ENCODE measurements around the gene CTNNA2. TPM values are rescaled to one million over a fixed set of nuclear protein-coding genes. Genes with fewer than 3 reads are reported as not detected.

CTNNA2 gene
- total RNA-seq, 2 donors from 2014 or later = not detected

- TF ChIP-seq, protein P1, sequence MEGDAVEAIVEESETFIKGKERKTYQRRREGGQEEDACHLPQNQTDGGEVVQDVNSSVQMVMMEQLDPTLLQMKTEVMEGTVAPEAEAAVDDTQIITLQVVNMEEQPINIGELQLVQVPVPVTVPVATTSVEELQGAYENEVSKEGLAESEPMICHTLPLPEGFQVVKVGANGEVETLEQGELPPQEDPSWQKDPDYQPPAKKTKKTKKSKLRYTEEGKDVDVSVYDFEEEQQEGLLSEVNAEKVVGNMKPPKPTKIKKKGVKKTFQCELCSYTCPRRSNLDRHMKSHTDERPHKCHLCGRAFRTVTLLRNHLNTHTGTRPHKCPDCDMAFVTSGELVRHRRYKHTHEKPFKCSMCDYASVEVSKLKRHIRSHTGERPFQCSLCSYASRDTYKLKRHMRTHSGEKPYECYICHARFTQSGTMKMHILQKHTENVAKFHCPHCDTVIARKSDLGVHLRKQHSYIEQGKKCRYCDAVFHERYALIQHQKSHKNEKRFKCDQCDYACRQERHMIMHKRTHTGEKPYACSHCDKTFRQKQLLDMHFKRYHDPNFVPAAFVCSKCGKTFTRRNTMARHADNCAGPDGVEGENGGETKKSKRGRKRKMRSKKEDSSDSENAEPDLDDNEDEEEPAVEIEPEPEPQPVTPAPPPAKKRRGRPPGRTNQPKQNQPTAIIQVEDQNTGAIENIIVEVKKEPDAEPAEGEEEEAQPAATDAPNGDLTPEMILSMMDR (IDR thresholded peaks at IDR 0.05) = no peak
- Histone ChIP-seq H3K27ac (no peak overlapping the region), H3K9me3 (no peaks in the 10 kb centered on the region), H3K4me3 (no peak overlapping the region), H3K4me1 (no peaks in the 10 kb centered on the region), H3K36me3 (no peaks in the 10 kb centered on the region), H3K27me3 (no peaks in the 10 kb centered on the region)
- DNase-seq (ENCODE audit: low spot score) = no peak
Observed at GRCh38 chr2:80363330-80363729, 850.5 kb downstream of the CTNNA2 start.

GRCh38 chr2:80363791-80364349, 851.0 kb downstream of the CTNNA2 start:
- DNase-seq (ENCODE audit: low spot score) = no peak

GRCh38 chr2:80364524-80365212, 851.8 kb downstream of the CTNNA2 start:
- no peaks in the 10 kb centered on the region for H3K36me3 ChIP-seq
- no peaks in the 10 kb centered on the region for H3K27me3 ChIP-seq
- DNase-seq (ENCODE audit: low spot score) = no peak
- no peaks in the 10 kb centered on the region for H3K4me1 ChIP-seq
- no peaks in the 10 kb centered on the region for H3K9me3 ChIP-seq
- TF ChIP-seq, protein P1 (IDR thresholded peaks at IDR 0.05) = no peak
- H3K27ac ChIP-seq = no peak overlapping the region
- no peak overlapping the region for H3K4me3 ChIP-seq

More at GRCh38 chr2:80363791-80364349, 851.0 kb downstream of the CTNNA2 start:
- Histone ChIP-seq H3K27me3 (no peaks in the 10 kb centered on the region), H3K4me3 (no peak overlapping the region), H3K9me3 (no peaks in the 10 kb centered on the region), H3K27ac (no peak overlapping the region), H3K4me1 (no peaks in the 10 kb centered on the region), H3K36me3 (no peaks in the 10 kb centered on the region)
- TF ChIP-seq, protein P1 (IDR thresholded peaks at IDR 0.05) = no peak

DNA sequence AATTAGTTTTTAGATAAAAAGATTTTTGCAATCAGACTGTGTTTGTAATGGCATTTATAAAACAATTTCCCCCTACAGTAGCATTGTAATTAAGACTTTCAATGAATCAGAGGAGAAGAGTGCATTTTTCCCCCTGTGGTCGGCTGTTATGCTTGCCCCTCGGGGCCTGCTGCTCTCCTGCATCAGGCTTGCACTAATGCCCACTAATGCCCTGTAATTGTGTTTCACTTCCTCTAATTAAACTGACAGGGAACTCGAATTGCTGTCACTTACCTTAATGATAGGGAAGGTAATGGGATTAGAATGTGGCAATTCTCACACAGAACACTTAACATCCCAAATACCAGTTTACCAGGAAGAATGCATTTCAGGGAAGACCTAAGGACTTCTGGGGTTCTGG, 852.9 kb downstream of the CTNNA2 start:
- no peak overlapping the region for H3K4me3 ChIP-seq
- no peaks in the 10 kb centered on the region for H3K27me3 ChIP-seq
- H3K9me3 ChIP-seq = no peaks in the 10 kb centered on the region
- TF ChIP-seq, protein P1 (IDR thresholded peaks at IDR 0.05) = no peak
- no peak for DNase-seq (ENCODE audit: low spot score)
- no peaks in the 10 kb centered on the region for H3K36me3 ChIP-seq
- no peak overlapping the region for H3K27ac ChIP-seq
- H3K4me1 ChIP-seq = no peaks in the 10 kb centered on the region

DNA sequence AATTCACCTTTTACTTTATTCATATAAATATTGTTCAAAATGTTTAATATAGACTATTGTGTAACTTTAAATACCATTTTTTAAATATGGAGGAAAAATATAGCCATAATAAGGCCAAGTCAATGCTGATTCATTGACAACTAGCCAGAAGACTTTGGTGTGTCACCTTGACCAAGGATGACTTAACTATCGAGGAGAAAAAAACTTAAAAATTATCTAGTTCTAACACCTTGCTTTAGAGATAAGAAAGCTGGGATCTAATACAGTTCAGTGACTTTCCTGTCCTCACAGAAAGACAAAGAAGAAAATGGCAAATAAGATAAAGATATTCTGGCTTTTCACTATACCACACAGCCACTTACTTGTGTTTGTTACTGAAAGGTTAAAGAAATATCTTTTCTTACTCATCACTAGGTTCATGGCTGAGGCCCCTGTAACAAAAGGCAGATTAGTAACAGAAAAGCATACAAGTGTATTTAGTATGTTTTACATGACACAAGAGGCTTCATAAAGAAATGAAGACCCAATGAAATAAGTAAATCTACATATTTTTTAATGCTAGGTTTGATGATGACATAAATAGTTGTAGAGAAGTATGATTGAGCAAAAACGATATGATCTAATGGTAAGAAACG, 857.6 kb downstream of the CTNNA2 start:
- Histone ChIP-seq H3K4me3 (no peak overlapping the region), H3K27ac (no peak overlapping the region), H3K36me3 (no peaks in the 10 kb centered on the region), H3K27me3 (no peaks in the 10 kb centered on the region), H3K4me1 (no peaks in the 10 kb centered on the region), H3K9me3 (no peaks in the 10 kb centered on the region)
- TF ChIP-seq, protein P1 (IDR thresholded peaks at IDR 0.05) = no peak
- no peak for DNase-seq (ENCODE audit: low spot score)

Data from right atrium auricular region (tissue), 2 donors.